HG03280 (cell line): Measurements from ENCODE around the gene FLRT3.

Experiments
- ATAC-seq: cut with Tn5 transposase; IDR thresholded peaks from one replicate; pipeline ENCODE4 v1.9.1; 2021; ENCODE audit warnings: mild to moderate bottlenecking, moderate library complexity; ENCODE audit not compliant: unreplicated experiment

The FLRT3 gene

GRCh38 chr20:14331646-14332045 is 5.8 kb downstream of the FLRT3 start:
- ATAC-seq, result no peak

- ATAC-seq, result no peak
Measured at GRCh38 chr20:14319704-14320103, 17.7 kb downstream of the FLRT3 start.

- no peak for ATAC-seq
Measured at GRCh38 chr20:14313341-14314020, 23.9 kb downstream of the FLRT3 start.

GRCh38 chr20:14312001-14312400 is 25.4 kb downstream of the FLRT3 start:
- ATAC-seq, result no peak

GRCh38 chr20:14310977-14311627 is 26.3 kb downstream of the FLRT3 start:
- no peak for ATAC-seq

GRCh38 chr20:14307956-14308355 is 29.5 kb downstream of the FLRT3 start:
- no peak for ATAC-seq

GRCh38 chr20:14304472-14304871 is 32.9 kb downstream of the FLRT3 start:
- ATAC-seq, result no peak

GRCh38 chr20:14303651-14304050 is 33.8 kb downstream of the FLRT3 start:
- no peak for ATAC-seq

GRCh38 chr20:14303106-14303505 is 34.3 kb downstream of the FLRT3 start:
- no peak for ATAC-seq

- ATAC-seq, result no peak
Measured at GRCh38 chr20:14299831-14300230, 37.6 kb downstream of the FLRT3 start.

- no peak for ATAC-seq
Measured at GRCh38 chr20:14295770-14296309, 41.6 kb downstream of the FLRT3 start.

GRCh38 chr20:14295238-14295637 is 42.2 kb downstream of the FLRT3 start:
- no peak for ATAC-seq

GRCh38 chr20:14291502-14291901 is 45.9 kb downstream of the FLRT3 start:
- no peak for ATAC-seq

- no peak for ATAC-seq
Measured at GRCh38 chr20:14288341-14289330, 48.8 kb downstream of the FLRT3 start.

- no peak for ATAC-seq
Measured at GRCh38 chr20:14284443-14284842, 53.0 kb downstream of the FLRT3 start.

- ATAC-seq, result no peak
Measured at GRCh38 chr20:14282140-14282539, 55.3 kb downstream of the FLRT3 start.
